BLaER1 treated with 17β-estradiol and CSF1 and Interleukin-3, amounts not matched to agents 10 nM and 100 nM (cell line): ENCODE measurements around the gene AATK.

Experiments used
- H3K27ac ChIP-seq, 11 experiments: shearing (Covaris generic); formaldehyde crosslinking; 2 replicates each; pipeline ENCODE4 v1.8.1; 2022
- H3K27me3 ChIP-seq, 11 experiments: shearing (Covaris generic); formaldehyde crosslinking; 2 replicates each; pipeline ENCODE4 v1.8.1; 2022
- H3K36me3 ChIP-seq, 11 experiments: shearing (Covaris generic); formaldehyde crosslinking; 2 replicates each; pipeline ENCODE4 v1.8.1; 2022
- H3K4me1 ChIP-seq, 10 experiments: shearing (Covaris generic); formaldehyde crosslinking; 2 replicates each; pipeline ENCODE4 v1.8.1; 2022
- H3K4me2 ChIP-seq, 11 experiments: shearing (Covaris generic); formaldehyde crosslinking; 2 replicates each; pipeline ENCODE4 v1.8.1; 2022
- H3K4me3 ChIP-seq, 10 experiments: shearing (Covaris generic); formaldehyde crosslinking; 2 replicates each; pipeline ENCODE4 v1.8.1; 2022
- H3K9ac ChIP-seq, 11 experiments: shearing (Covaris generic); formaldehyde crosslinking; 2 replicates each; pipeline ENCODE4 v1.8.1; 2022
- H3K9me3 ChIP-seq, 11 experiments: shearing (Covaris generic); formaldehyde crosslinking; replicated peaks in 1 of 11; 2 replicates each; pipeline ENCODE4 v1.8.1; 2022
- H4K20me1 ChIP-seq, 11 experiments: shearing (Covaris generic); formaldehyde crosslinking; 2 replicates each; pipeline ENCODE4 v1.8.1; 2022
- Cebpa-rat ChIP-seq, 11 experiments: shearing (Covaris generic); IDR thresholded peaks; 2 replicates each; pipeline ENCODE4 v1.8.1; 2022

AATK gene

GRCh38 chr17:81099888-81100287 lies 66.1 kb downstream of the AATK start:
- Histone ChIP-seq H3K4me3 (no peak overlapping the region), H3K36me3 (no peaks in the 10 kb centered on the region), H3K27ac (no peak overlapping the region)

GRCh38 chr17:81097943-81098308 lies 68.1 kb downstream of the AATK start:
- Histone ChIP-seq H3K9ac (peak overlapping the region in 6 of 11 experiments; percentile 24 to 69 (median 53); a peak in 7 of 22 replicates), H3K4me2 (peak overlapping the region; percentile 78 to 98 (median 87)), H3K9me3 (no peaks in the 10 kb centered on the region), H3K4me3 (peak overlapping the region in 1 of 10 experiments; percentile 19; a peak in 2 of 20 replicates), H4K20me1 (peaks cover 0 to 72% (median 45%) of the 10 kb centered on the region in 11 experiments; a peak in 17 of 22 replicates), H3K27ac (peak overlapping the region in 4 of 11 experiments; percentile 30 to 69 (median 48); a peak in 6 of 22 replicates), H3K27me3 (peaks cover 63 to 86% (median 78%) of the 10 kb centered on the region in 11 experiments), H3K4me1 (peaks cover 59 to 70% (median 63%) of the 10 kb centered on the region in 10 experiments), H3K36me3 (no peaks in the 10 kb centered on the region)
- no peak for TF ChIP-seq Cebpa-rat (IDR thresholded peaks at IDR 0.05)

More at GRCh38 chr17:81099888-81100287, 66.1 kb downstream of the AATK start:
- Histone ChIP-seq H3K9me3 (no peaks in the 10 kb centered on the region), H3K4me2 (no peak overlapping the region), H3K27me3 (peaks cover 66 to 86% (median 79%) of the 10 kb centered on the region in 11 experiments), H3K9ac (no peak overlapping the region), H3K4me1 (peaks cover 50 to 59% (median 54%) of the 10 kb centered on the region in 10 experiments), H4K20me1 (peaks cover 0 to 65% (median 29%) of the 10 kb centered on the region in 11 experiments; a peak in 17 of 22 replicates)
- no peak for TF ChIP-seq Cebpa-rat (IDR thresholded peaks at IDR 0.05)

GRCh38 chr17:81097134-81097942 lies 68.7 kb downstream of the AATK start:
- Histone ChIP-seq H3K4me3 (peak overlapping the region in 3 of 10 experiments; percentile 3 to 19 (median 6); a peak in 3 of 20 replicates), H3K9me3 (no peaks in the 10 kb centered on the region), H3K4me2 (peak overlapping the region; percentile 78 to 98 (median 87)), H3K4me1 (peaks cover 53 to 64% (median 58%) of the 10 kb centered on the region in 10 experiments), H3K27ac (peak overlapping the region in 4 of 11 experiments; percentile 30 to 69 (median 48); a peak in 6 of 22 replicates), H3K9ac (peak overlapping the region in 6 of 11 experiments; percentile 24 to 69 (median 53); a peak in 8 of 22 replicates), H3K27me3 (peaks cover 60 to 86% (median 78%) of the 10 kb centered on the region in 11 experiments), H4K20me1 (peaks cover 0 to 72% (median 42%) of the 10 kb centered on the region in 11 experiments; a peak in 18 of 22 replicates), H3K36me3 (no peaks in the 10 kb centered on the region)
- TF ChIP-seq Cebpa-rat (IDR thresholded peaks at IDR 0.05): no peak

GRCh38 chr17:81096741-81097133 lies 69.3 kb downstream of the AATK start:
- Histone ChIP-seq H3K4me1 (peaks cover 48 to 58% (median 53%) of the 10 kb centered on the region in 10 experiments), H4K20me1 (peaks cover 0 to 73% (median 48%) of the 10 kb centered on the region in 11 experiments; a peak in 18 of 22 replicates), H3K4me3 (peak overlapping the region in 2 of 10 experiments; percentile 3 to 19; a peak in 1 of 20 replicates), H3K27ac (peak overlapping the region in 2 of 11 experiments; percentile 6 to 55; a peak in 2 of 22 replicates), H3K9ac (peak overlapping the region in 4 of 11 experiments; percentile 24 to 69 (median 52); a peak in 4 of 22 replicates), H3K9me3 (no peaks in the 10 kb centered on the region), H3K27me3 (peaks cover 60 to 88% (median 78%) of the 10 kb centered on the region in 11 experiments), H3K4me2 (peak overlapping the region; percentile 78 to 98 (median 87)), H3K36me3 (no peaks in the 10 kb centered on the region)
- TF ChIP-seq Cebpa-rat (IDR thresholded peaks at IDR 0.05): no peak

GRCh38 chr17:81095383-81095762 lies 70.6 kb downstream of the AATK start:
- Histone ChIP-seq H3K4me2 (peak overlapping the region; percentile 78 to 98 (median 87)), H3K9ac (peak overlapping the region in 7 of 11 experiments; percentile 17 to 61 (median 32); a peak in 10 of 22 replicates)
- no peak for TF ChIP-seq Cebpa-rat (IDR thresholded peaks at IDR 0.05)

GRCh38 chr17:81094509-81095382 lies 71.3 kb downstream of the AATK start:
- H3K36me3 ChIP-seq: no peaks in the 10 kb centered on the region

More at GRCh38 chr17:81095383-81095762, 70.6 kb downstream of the AATK start:
- Histone ChIP-seq H3K27me3 (peaks cover 60 to 95% (median 87%) of the 10 kb centered on the region in 11 experiments), H3K27ac (peak overlapping the region in 4 of 11 experiments; percentile 25 to 81 (median 54); a peak in 7 of 22 replicates), H4K20me1 (peaks cover 0 to 74% (median 54%) of the 10 kb centered on the region in 11 experiments; a peak in 18 of 22 replicates), H3K9me3 (no peaks in the 10 kb centered on the region), H3K4me3 (peak overlapping the region in 3 of 10 experiments; percentile 3 to 44 (median 9); a peak in 5 of 20 replicates), H3K36me3 (no peaks in the 10 kb centered on the region), H3K4me1 (peaks cover 48 to 65% (median 56%) of the 10 kb centered on the region in 10 experiments)

GRCh38 chr17:81093619-81094508 lies 72.2 kb downstream of the AATK start:
- Histone ChIP-seq H3K9me3 (no peaks in the 10 kb centered on the region), H3K36me3 (no peaks in the 10 kb centered on the region), H4K20me1 (peaks cover 0 to 89% (median 58%) of the 10 kb centered on the region in 11 experiments; a peak in 18 of 22 replicates), H3K4me1 (peaks cover 58 to 77% (median 66%) of the 10 kb centered on the region in 10 experiments), H3K4me3 (no peak overlapping the region), H3K4me2 (peak overlapping the region; percentile 78 to 98 (median 87)), H3K27me3 (peaks cover 60 to 95% (median 88%) of the 10 kb centered on the region in 11 experiments), H3K9ac (no peak overlapping the region), H3K27ac (peak overlapping the region in 2 of 11 experiments; percentile 12 to 81; a peak in 1 of 22 replicates)
- TF ChIP-seq Cebpa-rat (IDR thresholded peaks at IDR 0.05): no peak

More at GRCh38 chr17:81094509-81095382, 71.3 kb downstream of the AATK start:
- Histone ChIP-seq H4K20me1 (peaks cover 0 to 81% (median 54%) of the 10 kb centered on the region in 11 experiments; a peak in 18 of 22 replicates), H3K4me1 (peaks cover 55 to 71% (median 63%) of the 10 kb centered on the region in 10 experiments), H3K27ac (peak overlapping the region in 4 of 11 experiments; percentile 25 to 81 (median 54); a peak in 7 of 22 replicates), H3K4me3 (peak overlapping the region in 3 of 10 experiments; percentile 3 to 44 (median 9); a peak in 4 of 20 replicates), H3K9ac (peak overlapping the region in 6 of 11 experiments; percentile 25 to 61 (median 38); a peak in 9 of 22 replicates), H3K9me3 (no peaks in the 10 kb centered on the region), H3K27me3 (peaks cover 60 to 95% (median 88%) of the 10 kb centered on the region in 11 experiments), H3K4me2 (peak overlapping the region; percentile 78 to 98 (median 87))
- no peak for TF ChIP-seq Cebpa-rat (IDR thresholded peaks at IDR 0.05)
